Endodermal cell (in vitro differentiated cells): ENCODE data around the gene TAGLN2. TPM values are rescaled to one million over a fixed set of nuclear protein-coding genes. Genes with fewer than 3 reads are reported as not detected.

Experiments used
- DNase-seq: peaks from one replicate; pipeline ENCODE4 v3.0.0-alpha.2; 2017
- H3K27ac ChIP-seq: 2 replicates; pipeline ENCODE4 v1.5.1; 2013; ENCODE audit warnings: mild to moderate bottlenecking, low read depth, low read length, moderate library complexity
- H3K27me3 ChIP-seq: 2 replicates; pipeline ENCODE4 v1.6.1; 2013; ENCODE audit warnings: mild to moderate bottlenecking, low read length, moderate library complexity; ENCODE audit not compliant: insufficient read depth, control insufficient read depth, poor library complexity, severe bottlenecking
- H3K36me3 ChIP-seq: 2 replicates; pipeline ENCODE4 v1.7.0; 2013; ENCODE audit warnings: mild to moderate bottlenecking, low read length, moderate library complexity; ENCODE audit not compliant: control insufficient read depth, insufficient read depth
- H3K4me1 ChIP-seq: one replicate; pipeline ENCODE4 v1.7.0; 2013; ENCODE audit warnings: low read length; ENCODE audit not compliant: control insufficient read depth, insufficient read depth
- H3K4me3 ChIP-seq: 2 replicates; pipeline ENCODE4 v1.5.1; 2013; ENCODE audit warnings: mild to moderate bottlenecking, low read length, moderate library complexity
- H3K9ac ChIP-seq: 2 replicates; pipeline ENCODE4 v1.6.1; 2013; ENCODE audit warnings: mild to moderate bottlenecking, low read length, moderate library complexity; ENCODE audit not compliant: poor library complexity, severe bottlenecking; ENCODE audit errors: extremely low read depth
- H3K9me3 ChIP-seq: 2 replicates; pipeline ENCODE4 v1.6.1; 2013; ENCODE audit warnings: mild to moderate bottlenecking, low read length, moderate library complexity; ENCODE audit not compliant: control insufficient read depth
- H3K27ac Mint-ChIP-seq: 2 replicates; pipeline ENCODE4 v1.8.0; 2020; ENCODE audit warnings: mixed read lengths
- H3K27me3 Mint-ChIP-seq: 2 replicates; pipeline ENCODE4 v1.8.0; 2021; ENCODE audit warnings: mild to moderate bottlenecking, mixed read lengths; ENCODE audit not compliant: insufficient read depth
- H3K36me3 Mint-ChIP-seq: 2 replicates; pipeline ENCODE4 v1.8.0; 2020; ENCODE audit warnings: low read depth, mixed read lengths
- H3K4me1 Mint-ChIP-seq: 2 replicates; pipeline ENCODE4 v1.8.0; 2020; ENCODE audit warnings: mixed read lengths
- H3K4me3 Mint-ChIP-seq: 2 replicates; pipeline ENCODE4 v1.8.0; 2020; ENCODE audit warnings: mild to moderate bottlenecking, moderate library complexity, mixed read lengths
- H3K9me3 Mint-ChIP-seq: 2 replicates; pipeline ENCODE4 v1.8.0; 2020; ENCODE audit warnings: mild to moderate bottlenecking, mixed read lengths
- WGBS, 2 experiments: methylation state at CpG; one replicate each; pipeline versions ENCODE4 v1.1.5 to v1.1.7; 2013; ENCODE audit warnings: missing lambda C conversion rate in 2 of 2, mixed read lengths in 1 of 2; ENCODE audit not compliant: insufficient coverage in 1 of 2, insufficient read length in 1 of 2; 5-methylcytosine and 5-hydroxymethylcytosine counted together
- total RNA-seq, 2 donors: library from RNA; stranded (reverse); fragmentation: NEBNext Ultra II Directional in 1 of 2; extraction: Animal tissue kit (Norgen Biotek cat#: 25700) in 1 of 2; gene quantifications; 2 replicates in 1 of 2; 3 replicates in 1 of 2; pipeline ENCODE4 v1.2.1, GENCODE V29; 2021
- TF ChIP-seq, protein P1 (sequence below): fragments of 200-600 bp; sonication (generic); conservative IDR thresholded peaks from 2 replicates; pipeline ENCODE4 v1.5.0; 2021; ENCODE audit warnings: antibody characterized with exemption, mild to moderate bottlenecking

Gene TAGLN2
- total RNA-seq, 2 donors from 2014 or later, result 136 to 221 TPM

DNA sequence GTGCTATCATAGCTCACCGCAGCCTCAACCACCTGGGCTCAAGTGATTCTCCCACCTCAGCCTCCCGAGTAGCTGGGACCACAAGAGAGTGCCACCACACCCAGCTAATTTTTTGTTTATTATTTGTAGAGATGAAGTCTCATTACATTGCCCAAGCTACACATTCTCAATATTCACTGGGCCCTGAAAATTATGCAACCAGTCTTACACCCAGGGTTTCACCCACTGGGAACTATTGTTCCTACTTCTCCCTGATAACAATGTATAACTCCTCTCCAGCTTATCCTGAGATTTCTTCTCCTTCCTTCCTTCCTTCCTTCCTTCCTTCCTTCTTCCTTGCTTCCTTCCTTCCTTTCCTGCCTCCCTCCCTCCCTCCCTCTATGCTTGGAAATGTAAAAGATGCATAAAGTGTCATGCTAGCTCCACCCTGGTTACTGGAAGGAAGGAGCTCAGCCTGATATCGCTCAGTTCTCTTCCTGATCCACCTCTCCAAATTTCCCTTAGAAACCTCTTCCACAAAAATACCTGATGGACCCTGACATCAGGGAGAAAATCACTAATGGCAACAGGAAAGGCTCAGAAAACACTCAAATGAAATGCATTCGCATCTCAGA, 51.7 kb downstream of the TAGLN2 start:
- no peaks in the 10 kb centered on the region for H3K36me3 ChIP-seq
- H3K27ac ChIP-seq, result no peak overlapping the region
- no peak overlapping the region for H3K4me3 Mint-ChIP-seq
- H3K9me3 Mint-ChIP-seq, result no peaks in the 10 kb centered on the region
- no peak overlapping the region for H3K9ac ChIP-seq
- DNase-seq, result no peak
- H3K36me3 Mint-ChIP-seq, result no peaks in the 10 kb centered on the region
- H3K27me3 Mint-ChIP-seq, result peaks cover 28% of the 10 kb centered on the region
- peaks cover 4% of the 10 kb centered on the region for H3K4me1 ChIP-seq
- TF ChIP-seq, protein P1, sequence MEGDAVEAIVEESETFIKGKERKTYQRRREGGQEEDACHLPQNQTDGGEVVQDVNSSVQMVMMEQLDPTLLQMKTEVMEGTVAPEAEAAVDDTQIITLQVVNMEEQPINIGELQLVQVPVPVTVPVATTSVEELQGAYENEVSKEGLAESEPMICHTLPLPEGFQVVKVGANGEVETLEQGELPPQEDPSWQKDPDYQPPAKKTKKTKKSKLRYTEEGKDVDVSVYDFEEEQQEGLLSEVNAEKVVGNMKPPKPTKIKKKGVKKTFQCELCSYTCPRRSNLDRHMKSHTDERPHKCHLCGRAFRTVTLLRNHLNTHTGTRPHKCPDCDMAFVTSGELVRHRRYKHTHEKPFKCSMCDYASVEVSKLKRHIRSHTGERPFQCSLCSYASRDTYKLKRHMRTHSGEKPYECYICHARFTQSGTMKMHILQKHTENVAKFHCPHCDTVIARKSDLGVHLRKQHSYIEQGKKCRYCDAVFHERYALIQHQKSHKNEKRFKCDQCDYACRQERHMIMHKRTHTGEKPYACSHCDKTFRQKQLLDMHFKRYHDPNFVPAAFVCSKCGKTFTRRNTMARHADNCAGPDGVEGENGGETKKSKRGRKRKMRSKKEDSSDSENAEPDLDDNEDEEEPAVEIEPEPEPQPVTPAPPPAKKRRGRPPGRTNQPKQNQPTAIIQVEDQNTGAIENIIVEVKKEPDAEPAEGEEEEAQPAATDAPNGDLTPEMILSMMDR, result no peak
- no peaks in the 10 kb centered on the region for H3K27me3 ChIP-seq
- no peak overlapping the region for H3K4me3 ChIP-seq
- peaks cover 13% of the 10 kb centered on the region for H3K4me1 Mint-ChIP-seq
- H3K9me3 ChIP-seq, result no peaks in the 10 kb centered on the region
- 80 to 97% methylated on average over 1 to 4 of the region's 4 CpGs for WGBS, 2 experiments
- no peak overlapping the region for H3K27ac Mint-ChIP-seq

DNA sequence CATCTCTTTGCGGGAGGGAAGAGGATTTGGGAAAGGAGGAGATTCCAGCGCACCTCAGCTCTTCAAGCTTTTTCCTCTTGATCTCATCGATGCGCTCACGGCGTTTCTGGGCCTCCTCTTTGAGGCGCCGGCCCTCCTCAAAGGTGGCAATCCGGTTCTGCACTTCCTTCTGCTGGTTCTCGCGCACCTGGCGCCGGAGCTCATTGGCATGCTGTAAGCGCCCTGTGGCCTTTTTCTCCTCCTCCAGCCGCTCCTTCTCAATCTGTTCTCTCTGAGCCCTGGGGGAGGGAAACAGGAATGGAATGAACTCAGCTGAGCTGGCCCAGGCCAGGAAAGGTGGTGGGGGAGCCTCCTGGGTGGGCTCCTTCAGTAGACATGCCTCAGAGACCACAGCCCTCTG, 52.4 kb downstream of the TAGLN2 start:
- no peaks in the 10 kb centered on the region for H3K36me3 ChIP-seq
- no peak overlapping the region for H3K9ac ChIP-seq
- H3K27ac ChIP-seq, result no peak overlapping the region
- TF ChIP-seq, protein P1, result no peak
- H3K36me3 Mint-ChIP-seq, result no peaks in the 10 kb centered on the region
- no peak overlapping the region for H3K4me3 ChIP-seq
- peaks cover 4% of the 10 kb centered on the region for H3K4me1 ChIP-seq
- H3K4me3 Mint-ChIP-seq, result no peak overlapping the region
- H3K27ac Mint-ChIP-seq, result no peak overlapping the region
- peaks cover 31% of the 10 kb centered on the region for H3K27me3 Mint-ChIP-seq
- H3K4me1 Mint-ChIP-seq, result peaks cover 17% of the 10 kb centered on the region
- H3K9me3 Mint-ChIP-seq, result no peaks in the 10 kb centered on the region
- no peak for DNase-seq
- H3K27me3 ChIP-seq, result no peaks in the 10 kb centered on the region
- 92 to 95% methylated on average over 8 to 15 of the region's 15 CpGs for WGBS, 2 experiments
- H3K9me3 ChIP-seq, result no peaks in the 10 kb centered on the region

DNA sequence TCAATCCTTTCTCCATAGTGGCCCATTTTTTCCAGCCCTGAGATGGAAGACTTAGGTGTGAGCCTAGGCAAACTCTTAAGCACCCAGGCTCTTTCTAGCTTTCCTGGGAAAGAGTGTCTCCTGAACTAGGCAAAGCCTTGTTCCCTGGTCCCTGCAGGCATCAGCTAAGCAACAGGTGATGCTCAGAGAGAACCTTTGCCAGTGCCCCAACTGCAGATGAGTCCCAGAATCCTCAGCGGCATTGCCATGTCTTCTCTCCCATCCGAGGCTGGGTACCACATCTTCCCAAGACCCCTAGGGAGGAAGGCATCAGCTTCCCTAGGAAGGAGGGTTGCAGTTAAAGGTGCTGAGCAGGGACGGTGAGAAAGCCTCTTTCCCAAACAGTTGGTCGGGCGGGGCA, 54.6 kb downstream of the TAGLN2 start:
- peaks cover 11% of the 10 kb centered on the region for H3K4me1 ChIP-seq
- Mint-ChIP-seq H3K27ac (no peak overlapping the region), H3K9me3 (no peaks in the 10 kb centered on the region), H3K4me3 (no peak overlapping the region), H3K36me3 (no peaks in the 10 kb centered on the region), H3K4me1 (peaks cover 24% of the 10 kb centered on the region), H3K27me3 (peaks cover 22% of the 10 kb centered on the region)
- no peaks in the 10 kb centered on the region for H3K36me3 ChIP-seq
- 80 to 93% methylated on average over 4 to 5 of the region's 5 CpGs for WGBS, 2 experiments
- DNase-seq, result no peak
- H3K27ac ChIP-seq, result no peak overlapping the region
- no peaks in the 10 kb centered on the region for H3K9me3 ChIP-seq
- TF ChIP-seq, protein P1, result no peak
- no peaks in the 10 kb centered on the region for H3K27me3 ChIP-seq
- H3K4me3 ChIP-seq, result no peak overlapping the region
- no peak overlapping the region for H3K9ac ChIP-seq
